ENCODE measurements around the gene SCUBE2.

SCUBE2 gene

GRCh38 chr11:9096427-9096826 lies 5.0 kb upstream of the SCUBE2 start:
- H3K9me3 ChIP-seq (ENCODE audit: low read length): no peaks in the 10 kb centered on the region
- H3K4me3 ChIP-seq (ENCODE audit: low read length): no peak overlapping the region

DNA sequence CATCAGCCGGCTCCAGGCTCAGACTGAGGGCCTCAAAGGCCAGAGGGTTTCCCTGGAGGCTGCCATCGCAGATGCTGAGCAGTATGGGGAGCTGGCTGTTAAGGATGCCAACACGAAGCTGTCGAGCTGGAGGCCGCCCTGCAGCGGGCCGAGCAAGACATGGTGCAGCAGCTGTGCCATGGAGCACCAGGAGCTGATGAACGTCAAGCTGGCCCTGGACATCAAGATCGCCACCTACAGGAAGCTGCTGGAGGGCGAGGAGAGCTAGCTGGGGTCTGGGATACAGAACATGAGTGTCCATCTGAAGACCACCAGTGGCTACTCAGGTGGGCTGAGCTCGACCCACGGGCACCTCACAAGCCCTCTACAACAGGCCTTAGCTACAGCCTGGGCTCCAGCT lies 4.0 kb upstream of the SCUBE2 start:
- Histone ChIP-seq H3K27me3 (ENCODE audit: insufficient read depth, low read length) (peaks cover 13% of the 10 kb centered on the region), H3K4me3 (ENCODE audit: low read length) (no peak overlapping the region), H2AFZ (ENCODE audit: low read depth, low read length) (no peak overlapping the region), H3K9me3 (ENCODE audit: low read length) (no peaks in the 10 kb centered on the region), H3K36me3 (ENCODE audit: insufficient read depth, low read length) (no peaks in the 10 kb centered on the region), H3K4me1 (ENCODE audit: insufficient read depth, low read length) (peaks cover 16% of the 10 kb centered on the region)

More at GRCh38 chr11:9096427-9096826, 5.0 kb upstream of the SCUBE2 start:
- peaks cover 16% of the 10 kb centered on the region for H3K4me1 ChIP-seq (ENCODE audit: insufficient read depth, low read length)
- H3K36me3 ChIP-seq (ENCODE audit: insufficient read depth, low read length): no peaks in the 10 kb centered on the region
- peaks cover 5% of the 10 kb centered on the region for H3K27me3 ChIP-seq (ENCODE audit: insufficient read depth, low read length)
- no peak overlapping the region for H2AFZ ChIP-seq (ENCODE audit: low read depth, low read length)

- Histone ChIP-seq H2AFZ (ENCODE audit: low read depth, low read length) (no peak overlapping the region), H3K36me3 (ENCODE audit: insufficient read depth, low read length) (no peaks in the 10 kb centered on the region), H3K9me3 (ENCODE audit: low read length) (no peaks in the 10 kb centered on the region), H3K27me3 (ENCODE audit: insufficient read depth, low read length) (peaks cover 20% of the 10 kb centered on the region), H3K4me1 (ENCODE audit: insufficient read depth, low read length) (peaks cover 16% of the 10 kb centered on the region), H3K4me3 (ENCODE audit: low read length) (no peak overlapping the region)
Observed at GRCh38 chr11:9094420-9094819, 3.0 kb upstream of the SCUBE2 start.

- no peak overlapping the region for H3K4me3 ChIP-seq (ENCODE audit: low read length)
- peaks cover 23% of the 10 kb centered on the region for H3K27me3 ChIP-seq (ENCODE audit: insufficient read depth, low read length)
- H3K4me1 ChIP-seq (ENCODE audit: insufficient read depth, low read length): peaks cover 16% of the 10 kb centered on the region
Observed at GRCh38 chr11:9092853-9093778, 1.7 kb upstream of the SCUBE2 start.

DNA sequence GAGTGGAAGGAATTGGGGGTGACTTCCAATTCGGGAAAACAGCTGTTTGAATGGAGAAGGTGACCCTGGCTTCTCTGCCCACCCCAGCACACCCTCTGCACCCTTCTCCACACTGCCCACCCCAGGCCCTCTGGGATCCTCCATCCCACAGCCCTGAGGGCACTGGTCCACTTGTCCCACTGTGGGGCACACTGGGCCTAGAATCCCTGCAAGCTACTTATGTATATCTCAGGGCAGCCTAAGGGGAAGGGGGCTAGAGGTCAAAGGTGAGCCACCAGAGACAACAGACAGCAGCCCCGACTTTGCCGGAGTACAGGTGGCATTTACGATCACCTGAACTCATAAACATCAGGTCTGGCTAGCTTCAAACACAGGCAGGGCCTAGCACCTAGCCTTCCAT lies 673 bp upstream of the SCUBE2 start:
- no peaks in the 10 kb centered on the region for H3K36me3 ChIP-seq (ENCODE audit: insufficient read depth, low read length)
- no peaks in the 10 kb centered on the region for H3K9me3 ChIP-seq (ENCODE audit: low read length)
- peak overlapping the region; percentile 16 for H3K4me3 ChIP-seq (ENCODE audit: low read length)
- no peak overlapping the region for H2AFZ ChIP-seq (ENCODE audit: low read depth, low read length)
- H3K27me3 ChIP-seq (ENCODE audit: insufficient read depth, low read length): peaks cover 23% of the 10 kb centered on the region
- H3K4me1 ChIP-seq (ENCODE audit: insufficient read depth, low read length): peaks cover 16% of the 10 kb centered on the region

More at GRCh38 chr11:9092853-9093778, 1.7 kb upstream of the SCUBE2 start:
- H2AFZ ChIP-seq (ENCODE audit: low read depth, low read length): no peak overlapping the region
- H3K9me3 ChIP-seq (ENCODE audit: low read length): no peaks in the 10 kb centered on the region
- no peaks in the 10 kb centered on the region for H3K36me3 ChIP-seq (ENCODE audit: insufficient read depth, low read length)

GRCh38 chr11:9090488-9091043 lies 833 bp downstream of the SCUBE2 start:
- H3K27me3 ChIP-seq (ENCODE audit: insufficient read depth, low read length): peaks cover 23% of the 10 kb centered on the region
- H3K4me1 ChIP-seq (ENCODE audit: insufficient read depth, low read length): peaks cover 16% of the 10 kb centered on the region
- peak overlapping the region; percentile 63 for H2AFZ ChIP-seq (ENCODE audit: low read depth, low read length)
- H3K9me3 ChIP-seq (ENCODE audit: low read length): no peaks in the 10 kb centered on the region
- H3K4me3 ChIP-seq (ENCODE audit: low read length): peak overlapping the region; percentile 45
- H3K36me3 ChIP-seq (ENCODE audit: insufficient read depth, low read length): no peaks in the 10 kb centered on the region

DNA sequence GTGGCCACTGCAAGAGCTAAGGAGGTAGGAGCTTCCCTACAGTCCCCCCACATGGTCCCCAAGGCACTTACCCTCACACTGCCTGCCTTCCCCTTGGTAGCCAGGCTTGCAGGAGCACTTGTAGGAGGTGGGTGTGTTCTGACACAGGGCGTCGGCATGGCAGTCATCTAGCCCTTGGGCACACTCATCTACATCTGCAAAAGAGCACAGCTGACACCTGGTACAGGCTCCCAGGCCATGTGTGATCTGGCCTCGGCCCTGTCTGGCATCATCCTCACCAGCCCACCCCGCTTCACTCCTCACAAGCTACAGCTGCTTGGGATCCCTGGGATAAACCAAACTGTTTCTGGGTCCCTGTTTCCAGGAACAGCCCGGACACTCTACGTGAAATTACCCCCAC lies 1.8 kb downstream of the SCUBE2 start:
- Histone ChIP-seq H3K4me1 (ENCODE audit: insufficient read depth, low read length) (peaks cover 16% of the 10 kb centered on the region), H3K27me3 (ENCODE audit: insufficient read depth, low read length) (peaks cover 23% of the 10 kb centered on the region), H3K9me3 (ENCODE audit: low read length) (no peaks in the 10 kb centered on the region), H2AFZ (ENCODE audit: low read depth, low read length) (no peak overlapping the region), H3K36me3 (ENCODE audit: insufficient read depth, low read length) (no peaks in the 10 kb centered on the region), H3K4me3 (ENCODE audit: low read length) (no peak overlapping the region)

DNA sequence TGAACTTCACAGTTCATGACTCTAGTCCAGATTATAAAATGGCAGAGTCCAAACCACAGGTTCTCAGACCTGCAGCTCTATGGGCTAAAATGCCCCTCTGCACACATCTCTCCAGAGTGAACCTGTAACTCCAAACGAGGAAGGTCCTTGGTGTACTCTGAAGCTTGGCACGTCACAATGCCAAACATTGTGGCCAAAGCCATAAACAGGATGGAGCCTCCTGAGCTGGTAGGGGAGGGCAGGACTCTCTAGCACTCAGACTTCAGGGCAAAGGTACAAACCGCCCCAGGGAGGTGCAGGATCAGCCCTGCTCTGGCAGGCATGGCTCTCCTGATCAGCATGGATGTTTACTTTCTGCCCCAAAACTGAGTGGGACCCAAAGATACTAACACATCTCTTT lies 2.3 kb downstream of the SCUBE2 start:
- Histone ChIP-seq H3K27me3 (ENCODE audit: insufficient read depth, low read length) (peaks cover 23% of the 10 kb centered on the region), H3K4me3 (ENCODE audit: low read length) (no peak overlapping the region), H3K36me3 (ENCODE audit: insufficient read depth, low read length) (no peaks in the 10 kb centered on the region), H3K9me3 (ENCODE audit: low read length) (no peaks in the 10 kb centered on the region), H2AFZ (ENCODE audit: low read depth, low read length) (no peak overlapping the region), H3K4me1 (ENCODE audit: insufficient read depth, low read length) (peaks cover 16% of the 10 kb centered on the region)

DNA sequence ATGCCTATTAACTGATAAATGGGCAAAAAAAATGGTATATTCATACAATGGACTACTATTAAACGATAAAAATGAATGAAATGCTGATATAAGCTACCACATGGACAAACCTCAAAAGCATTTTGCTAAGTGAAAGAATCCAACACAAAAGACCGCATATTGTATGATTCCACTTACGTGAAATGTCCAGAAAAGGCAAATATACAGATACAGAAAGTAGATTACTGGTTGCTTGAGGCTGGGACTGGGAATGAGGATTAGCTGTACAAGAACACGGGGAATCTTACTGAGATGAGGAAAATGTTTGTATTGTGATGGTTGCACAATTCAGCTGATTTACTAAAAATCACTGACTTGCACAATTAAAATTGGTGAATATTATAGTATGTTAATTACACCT lies 8.8 kb downstream of the SCUBE2 start:
- Histone ChIP-seq H3K9me3 (ENCODE audit: low read length) (no peaks in the 10 kb centered on the region), H3K36me3 (ENCODE audit: insufficient read depth, low read length) (no peaks in the 10 kb centered on the region), H3K4me1 (ENCODE audit: insufficient read depth, low read length) (no peaks in the 10 kb centered on the region), H3K4me3 (ENCODE audit: low read length) (no peak overlapping the region), H2AFZ (ENCODE audit: low read depth, low read length) (no peak overlapping the region), H3K27me3 (ENCODE audit: insufficient read depth, low read length) (no peaks in the 10 kb centered on the region)

- Histone ChIP-seq H3K9me3 (ENCODE audit: low read length) (no peaks in the 10 kb centered on the region), H3K4me3 (ENCODE audit: low read length) (no peak overlapping the region), H2AFZ (ENCODE audit: low read depth, low read length) (no peak overlapping the region), H3K4me1 (ENCODE audit: insufficient read depth, low read length) (no peaks in the 10 kb centered on the region), H3K27me3 (ENCODE audit: insufficient read depth, low read length) (no peaks in the 10 kb centered on the region), H3K36me3 (ENCODE audit: insufficient read depth, low read length) (no peaks in the 10 kb centered on the region)
Observed at GRCh38 chr11:9081153-9081552, 10.2 kb downstream of the SCUBE2 start.

DNA sequence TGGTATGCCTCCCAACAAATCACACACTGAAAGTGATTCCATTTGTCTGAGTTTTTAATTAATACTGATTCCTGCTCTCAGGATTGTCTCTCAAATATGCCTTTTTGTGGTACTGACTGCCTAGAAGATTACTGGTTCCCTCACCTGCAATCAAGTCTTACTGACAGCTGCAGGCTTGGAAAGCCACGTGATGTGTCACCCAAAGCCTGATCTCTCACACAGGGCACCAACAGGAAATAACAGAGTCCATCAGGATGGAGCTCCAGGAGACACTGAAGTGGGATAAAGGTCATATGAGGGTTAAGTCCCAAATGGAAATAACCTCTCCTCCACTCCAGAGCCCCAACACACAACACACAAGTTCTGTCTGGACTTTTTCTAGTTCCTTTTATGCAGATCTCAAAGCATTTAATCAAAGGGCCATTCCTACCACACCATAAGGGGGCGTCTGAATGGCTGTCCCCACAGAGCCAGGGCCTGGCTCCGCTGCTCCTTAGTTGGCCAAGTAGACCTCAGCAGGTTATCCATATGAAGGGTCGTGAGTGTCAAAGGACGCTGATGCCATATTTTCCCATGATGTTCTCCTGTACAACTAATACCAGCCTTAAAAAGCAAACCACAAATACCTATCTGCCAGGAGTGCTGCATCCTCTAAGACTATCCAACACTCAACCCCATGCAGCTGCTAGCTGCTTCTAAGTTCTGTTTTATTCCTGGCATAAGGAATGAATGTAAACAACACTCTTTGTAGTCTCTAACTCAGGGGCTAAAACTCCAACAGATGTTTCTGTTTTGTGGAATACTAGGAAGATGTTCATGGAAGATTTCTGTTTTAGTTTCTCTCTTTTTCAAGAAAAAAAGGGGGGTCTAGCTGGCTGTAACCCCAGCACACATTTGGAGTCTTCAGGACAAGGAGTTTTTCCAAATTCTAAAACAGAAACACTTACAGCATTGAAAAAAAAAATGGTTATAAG lies 13.0 kb downstream of the SCUBE2 start:
- no peaks in the 10 kb centered on the region for H3K27me3 ChIP-seq (ENCODE audit: insufficient read depth, low read length)

DNA sequence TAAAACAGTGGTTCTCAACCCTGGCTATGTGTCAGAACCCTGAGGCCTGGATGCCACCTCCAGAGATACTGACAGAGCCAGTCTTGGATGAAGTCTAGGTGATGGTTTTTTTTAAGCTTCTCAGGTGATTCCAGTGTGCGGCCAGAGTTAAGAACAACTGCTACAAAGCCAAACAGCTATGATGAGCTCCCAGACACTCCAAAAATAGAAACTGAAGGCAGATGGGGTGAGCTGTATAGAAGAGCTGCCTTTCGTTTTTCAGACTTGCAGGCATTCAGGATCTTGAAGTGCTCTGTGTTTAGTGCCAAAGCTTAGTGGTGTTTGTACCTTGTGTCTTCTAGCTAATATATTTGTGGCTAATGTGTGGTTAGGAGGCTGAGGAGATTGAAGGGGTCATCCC lies 14.2 kb downstream of the SCUBE2 start:
- no peaks in the 10 kb centered on the region for H3K27me3 ChIP-seq (ENCODE audit: insufficient read depth, low read length)
- no peaks in the 10 kb centered on the region for H3K9me3 ChIP-seq (ENCODE audit: low read length)
- no peak overlapping the region for H2AFZ ChIP-seq (ENCODE audit: low read depth, low read length)
- H3K36me3 ChIP-seq (ENCODE audit: insufficient read depth, low read length): no peaks in the 10 kb centered on the region
- H3K4me3 ChIP-seq (ENCODE audit: low read length): no peak overlapping the region
- no peaks in the 10 kb centered on the region for H3K4me1 ChIP-seq (ENCODE audit: insufficient read depth, low read length)

More for the DNA sequence above, 13.0 kb downstream of the SCUBE2 start:
- Histone ChIP-seq H3K36me3 (ENCODE audit: insufficient read depth, low read length) (no peaks in the 10 kb centered on the region), H2AFZ (ENCODE audit: low read depth, low read length) (no peak overlapping the region), H3K4me1 (ENCODE audit: insufficient read depth, low read length) (no peaks in the 10 kb centered on the region), H3K4me3 (ENCODE audit: low read length) (no peak overlapping the region), H3K9me3 (ENCODE audit: low read length) (no peaks in the 10 kb centered on the region)

GRCh38 chr11:9076661-9077060 lies 14.7 kb downstream of the SCUBE2 start:
- Histone ChIP-seq H3K27me3 (ENCODE audit: insufficient read depth, low read length) (no peaks in the 10 kb centered on the region), H3K36me3 (ENCODE audit: insufficient read depth, low read length) (no peaks in the 10 kb centered on the region), H3K4me1 (ENCODE audit: insufficient read depth, low read length) (peaks cover 4% of the 10 kb centered on the region), H3K9me3 (ENCODE audit: low read length) (no peaks in the 10 kb centered on the region), H2AFZ (ENCODE audit: low read depth, low read length) (no peak overlapping the region), H3K4me3 (ENCODE audit: low read length) (no peak overlapping the region)

Measured in neuron (in vitro differentiated cells).